RWPE2 (cell line): ENCODE measurements around the gene WFIKKN1.

Experiments used
- ATAC-seq: fragments of 200-7000 bp; cut with Tn5 transposase; 3 replicates; pipeline ENCODE4 v1.9.1; 2021; ENCODE audit warnings: low read depth
- DNase-seq: peaks from one replicate; pipeline ENCODE4 v3.0.0-alpha.2; 2020; ENCODE audit warnings: low spot score
- H3K27ac ChIP-seq: fragments of 450-650 bp; 2 replicates; pipeline ENCODE4 v1.5.1; 2017; ENCODE audit warnings: mild to moderate bottlenecking; ENCODE audit not compliant: poor library complexity, severe bottlenecking
- H3K27me3 ChIP-seq: fragments of 250-450 bp; sonication (Bioruptor Pico); 2 replicates; pipeline ENCODE4 v1.5.1; 2021; ENCODE audit warnings: mild to moderate bottlenecking, moderate library complexity; ENCODE audit not compliant: insufficient read depth, poor library complexity, severe bottlenecking
- H3K36me3 ChIP-seq: fragments of 250-450 bp; sonication (Bioruptor Pico); 2 replicates; pipeline ENCODE4 v1.5.1; 2020; ENCODE audit warnings: low read depth, mild to moderate bottlenecking, moderate library complexity
- H3K4me1 ChIP-seq: fragments of 250-450 bp; sonication (Bioruptor Pico); 2 replicates; pipeline ENCODE4 v1.5.1; 2021; ENCODE audit warnings: mild to moderate bottlenecking, moderate library complexity; ENCODE audit not compliant: insufficient read depth, poor library complexity, severe bottlenecking
- H3K4me3 ChIP-seq: fragments of 250-450 bp; sonication (Bioruptor Pico); 2 replicates; pipeline ENCODE4 v1.5.1; 2021; ENCODE audit warnings: mild to moderate bottlenecking, moderate library complexity; ENCODE audit not compliant: severe bottlenecking
- H3K9me3 ChIP-seq: fragments of 250-450 bp; sonication (Bioruptor Pico); 2 replicates; pipeline ENCODE4 v1.5.1; 2021; ENCODE audit warnings: mild to moderate bottlenecking, moderate library complexity; ENCODE audit not compliant: severe bottlenecking
- TF ChIP-seq, protein P1 (sequence below): fragments of 450-650 bp; IDR thresholded peaks from one replicate; pipeline ENCODE4 v1.5.1; 2017; ENCODE audit warnings: mild to moderate bottlenecking, moderate library complexity; ENCODE audit not compliant: poor library complexity, severe bottlenecking

WFIKKN1 gene

DNA sequence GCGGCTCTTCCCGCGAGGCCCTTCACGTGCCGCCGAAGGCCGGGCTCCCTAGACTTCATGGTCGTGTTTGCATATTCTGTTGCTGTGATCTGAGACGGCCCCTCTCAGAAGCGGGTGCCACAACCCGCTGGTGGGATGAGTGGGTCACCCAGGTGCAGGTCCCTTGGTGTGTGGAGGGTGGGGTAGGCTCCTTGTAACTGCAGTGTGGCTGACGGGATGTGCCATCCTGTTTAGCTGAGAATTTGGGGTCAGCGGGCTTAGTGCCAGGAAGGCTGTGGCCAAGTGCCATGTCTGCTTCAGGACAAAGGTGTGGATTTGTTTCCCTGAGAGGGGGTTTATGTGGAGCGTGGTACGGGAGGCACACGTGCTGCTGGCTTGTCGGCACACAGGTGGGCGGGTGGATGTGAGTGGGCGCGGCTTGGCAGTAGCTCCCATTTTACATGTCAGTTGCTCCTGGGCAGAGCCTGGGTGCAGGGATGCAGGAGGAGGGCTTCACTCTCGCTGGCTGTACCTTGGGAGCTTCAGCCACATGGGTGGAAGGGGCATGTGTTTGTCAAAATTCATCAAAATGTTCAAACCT, 9.2 kb upstream of the WFIKKN1 start:
- TF ChIP-seq, protein P1, sequence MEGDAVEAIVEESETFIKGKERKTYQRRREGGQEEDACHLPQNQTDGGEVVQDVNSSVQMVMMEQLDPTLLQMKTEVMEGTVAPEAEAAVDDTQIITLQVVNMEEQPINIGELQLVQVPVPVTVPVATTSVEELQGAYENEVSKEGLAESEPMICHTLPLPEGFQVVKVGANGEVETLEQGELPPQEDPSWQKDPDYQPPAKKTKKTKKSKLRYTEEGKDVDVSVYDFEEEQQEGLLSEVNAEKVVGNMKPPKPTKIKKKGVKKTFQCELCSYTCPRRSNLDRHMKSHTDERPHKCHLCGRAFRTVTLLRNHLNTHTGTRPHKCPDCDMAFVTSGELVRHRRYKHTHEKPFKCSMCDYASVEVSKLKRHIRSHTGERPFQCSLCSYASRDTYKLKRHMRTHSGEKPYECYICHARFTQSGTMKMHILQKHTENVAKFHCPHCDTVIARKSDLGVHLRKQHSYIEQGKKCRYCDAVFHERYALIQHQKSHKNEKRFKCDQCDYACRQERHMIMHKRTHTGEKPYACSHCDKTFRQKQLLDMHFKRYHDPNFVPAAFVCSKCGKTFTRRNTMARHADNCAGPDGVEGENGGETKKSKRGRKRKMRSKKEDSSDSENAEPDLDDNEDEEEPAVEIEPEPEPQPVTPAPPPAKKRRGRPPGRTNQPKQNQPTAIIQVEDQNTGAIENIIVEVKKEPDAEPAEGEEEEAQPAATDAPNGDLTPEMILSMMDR = no peak
- Histone ChIP-seq H3K27me3 (no peaks in the 10 kb centered on the region), H3K9me3 (no peaks in the 10 kb centered on the region), H3K36me3 (peaks cover 4% of the 10 kb centered on the region; the same call in 1 of the 2 replicates), H3K4me1 (peaks cover 17% of the 10 kb centered on the region), H3K27ac (peak overlapping the region; percentile 48), H3K4me3 (no peak overlapping the region)
- DNase-seq (no peak), ATAC-seq (peak; percentile 28)

- H3K9me3 ChIP-seq = no peaks in the 10 kb centered on the region
- peaks cover 24% of the 10 kb centered on the region for H3K4me1 ChIP-seq
- H3K36me3 ChIP-seq = peaks cover 10% of the 10 kb centered on the region
- DNase-seq (no peak), ATAC-seq (no peak)
- TF ChIP-seq, protein P1 = no peak
- H3K4me3 ChIP-seq = no peak overlapping the region
- H3K27ac ChIP-seq = peak overlapping the region; percentile 48
- H3K27me3 ChIP-seq = no peaks in the 10 kb centered on the region
Observed at GRCh38 chr16:622920-623280, 7.9 kb upstream of the WFIKKN1 start.

- no peak for ATAC-seq
- TF ChIP-seq, protein P1 = no peak
- Histone ChIP-seq H3K27me3 (no peaks in the 10 kb centered on the region), H3K4me3 (no peak overlapping the region), H3K27ac (no peak overlapping the region), H3K9me3 (no peaks in the 10 kb centered on the region), H3K36me3 (peaks cover 10% of the 10 kb centered on the region), H3K4me1 (peaks cover 24% of the 10 kb centered on the region)
- DNase-seq = no peak
Observed at GRCh38 chr16:624526-625070, 6.2 kb upstream of the WFIKKN1 start.

GRCh38 chr16:625117-625976, 5.4 kb upstream of the WFIKKN1 start:
- no peak overlapping the region for H3K4me3 ChIP-seq
- H3K27ac ChIP-seq = no peak overlapping the region
- no peaks in the 10 kb centered on the region for H3K27me3 ChIP-seq
- peaks cover 10% of the 10 kb centered on the region for H3K36me3 ChIP-seq
- DNase-seq (peak; percentile 65), ATAC-seq (no peak)
- H3K9me3 ChIP-seq = no peaks in the 10 kb centered on the region
- peaks cover 24% of the 10 kb centered on the region for H3K4me1 ChIP-seq
- TF ChIP-seq, protein P1 = no peak
